Measurements from ENCODE around the gene CCDC97.
"Not testable (repeated sequence)": the region's sequence is repeated elsewhere in the genome, so short reads cannot be mapped to it uniquely, and the experiment has no call there.

The CCDC97 gene

DNA sequence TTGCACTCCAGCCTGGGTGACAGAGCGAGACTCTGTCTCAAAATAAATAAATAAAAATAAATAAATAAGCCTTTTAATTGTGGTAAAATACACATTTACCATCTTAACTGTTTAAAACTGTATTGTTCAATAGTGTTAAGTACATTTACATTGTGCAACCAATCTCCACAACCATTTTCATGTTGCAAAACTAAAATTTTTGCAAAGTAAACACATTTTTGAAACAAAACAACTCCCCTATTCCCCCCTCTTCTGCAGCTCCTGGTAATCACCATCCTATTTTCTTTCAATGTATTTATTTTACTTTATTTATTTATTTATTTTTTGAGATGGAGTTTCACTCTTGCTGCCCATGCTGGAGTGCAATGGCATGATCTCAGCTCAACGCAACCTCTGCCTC, 59.8 kb downstream of the CCDC97 start:
- DNase-seq: no peak

DNA sequence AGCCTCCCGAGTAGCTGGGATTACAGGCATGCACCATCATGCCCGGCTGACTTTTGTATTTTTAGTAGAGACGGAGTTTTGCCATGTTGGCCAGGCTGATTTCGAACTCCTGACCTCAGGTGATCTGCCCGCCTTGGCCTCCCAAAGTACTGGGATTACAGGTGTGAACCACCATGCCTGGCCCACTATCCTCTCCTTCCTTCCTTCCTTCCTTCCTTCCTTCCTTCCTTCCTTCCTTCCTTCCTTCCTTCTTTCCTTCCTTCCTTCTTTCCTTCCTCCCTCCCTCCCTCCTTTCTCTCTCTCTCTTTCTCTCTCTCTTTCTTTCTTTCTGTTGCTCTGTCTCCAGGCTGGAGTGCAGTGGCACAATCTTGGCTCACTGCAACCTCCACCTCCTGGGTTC, 61.1 kb downstream of the CCDC97 start:
- DNase-seq: not testable (repeated sequence)

DNA sequence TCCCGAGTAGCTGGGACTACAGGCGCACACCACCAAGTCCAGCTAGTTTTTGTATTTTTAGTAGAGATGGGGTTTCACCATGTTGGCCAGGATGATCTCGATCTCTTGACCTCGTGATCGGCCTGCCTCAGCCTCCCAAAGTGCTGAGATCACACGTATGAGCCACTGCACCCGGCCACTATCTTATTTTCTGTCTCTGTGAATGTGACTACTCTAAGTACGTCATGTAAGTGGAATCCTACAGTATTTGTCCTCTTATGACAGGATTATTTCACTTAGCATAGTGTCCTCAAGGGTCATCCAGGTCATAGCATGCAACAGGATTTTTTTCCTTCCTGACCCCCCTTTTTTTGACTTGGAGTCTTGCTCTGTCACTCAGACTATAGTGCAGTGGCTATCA, 61.6 kb downstream of the CCDC97 start:
- DNase-seq: no peak

DNA sequence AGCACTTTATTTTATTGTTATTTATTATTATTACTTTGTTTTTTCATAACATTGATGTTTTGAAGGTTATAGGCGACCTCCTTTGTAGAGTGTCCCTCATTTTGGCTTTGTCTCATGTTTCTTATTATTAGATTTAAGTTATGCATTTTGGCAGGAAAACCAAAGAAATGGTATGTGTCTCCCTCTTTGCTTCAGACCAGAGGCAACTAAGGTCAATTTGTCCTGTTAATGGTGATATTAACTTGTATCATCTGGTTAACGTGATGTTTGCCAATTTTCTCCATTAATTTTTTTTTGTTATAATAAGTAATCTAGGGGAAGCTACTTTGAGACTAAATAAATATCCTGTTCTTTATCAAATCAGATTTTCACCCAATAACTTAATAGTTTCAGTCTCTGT, 62.5 kb downstream of the CCDC97 start:
- no peak for DNase-seq

DNA sequence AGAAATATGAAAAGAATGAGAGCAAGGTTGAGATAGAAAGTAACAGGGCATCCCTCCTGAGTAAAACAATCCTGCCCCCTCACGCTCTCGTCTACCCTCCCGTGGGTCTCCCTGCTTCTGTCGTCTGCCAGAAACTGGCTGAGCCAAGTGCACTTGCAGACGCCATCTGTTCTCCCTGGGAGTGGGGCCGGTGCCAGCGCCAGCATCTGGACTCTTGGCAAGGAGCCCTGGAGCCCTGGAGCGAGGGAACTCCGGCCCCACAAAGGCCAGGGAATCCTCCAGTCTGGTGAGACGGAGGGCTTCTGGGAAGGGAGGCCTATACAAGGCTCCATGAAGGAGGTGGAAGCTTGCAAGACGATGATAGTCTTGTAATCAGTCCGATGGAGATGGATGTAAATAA, 64.0 kb downstream of the CCDC97 start:
- no peak for DNase-seq

Data from NCI-H187 treated with DMSO at 0.1 percent for 48 hours (cell line).